Upper lobe of left lung (tissue), 4 donors: ENCODE measurements around the gene CFC1.
"Not testable (repeated sequence)": the region's sequence is repeated elsewhere in the genome, so short reads cannot be mapped to it uniquely, and the experiment has no call there.

ENCODE experiments used
- EP300 ChIP-seq, 4 donors: sonication (generic); formaldehyde crosslinking; IDR thresholded peaks; one replicate each; pipeline ENCODE4 v1.5.1; 2017; ENCODE audit warnings: antibody characterized with exemption in 4 of 4, control low read depth in 2 of 4
- POLR2A ChIP-seq, 4 donors: fragments of 450-650 bp; IDR thresholded peaks; one replicate each; pipeline ENCODE4 v1.5.1; 2016 to 2017; ENCODE audit warnings: antibody characterized with exemption in 4 of 4, mild to moderate bottlenecking in 2 of 4
- TF ChIP-seq, protein P1 (sequence below), 6 experiments: fragments of 450-650 bp in 4 of 6; fragments of 200-600 bp in 2 of 6; sonication (generic) in 2 of 6; IDR thresholded peaks; one replicate each; pipeline ENCODE4 v1.5.1; 2016 to 2019; ENCODE audit warnings: antibody characterized with exemption in 6 of 6

DNA sequence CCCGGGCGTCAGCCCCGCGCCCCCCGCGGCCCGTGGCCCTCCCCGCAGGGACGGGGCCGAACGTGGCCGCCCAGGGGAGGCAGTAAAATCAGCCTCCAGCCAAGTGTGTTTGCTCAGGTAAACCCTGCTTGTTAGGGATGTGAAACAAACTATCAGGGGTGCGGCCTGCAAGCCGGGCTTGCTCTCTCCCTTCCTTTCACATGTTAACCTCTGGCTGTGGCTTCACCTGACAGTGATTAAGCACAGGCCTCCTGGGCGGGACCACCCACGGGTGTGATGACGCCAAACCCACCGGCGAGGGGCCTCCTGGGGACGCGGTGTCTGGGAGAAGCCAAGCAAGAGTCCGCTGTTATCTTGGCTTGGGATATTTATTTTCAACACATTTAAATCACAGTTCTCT is 1.4 kb downstream of the CFC1 start:
- TF ChIP-seq, protein P1, sequence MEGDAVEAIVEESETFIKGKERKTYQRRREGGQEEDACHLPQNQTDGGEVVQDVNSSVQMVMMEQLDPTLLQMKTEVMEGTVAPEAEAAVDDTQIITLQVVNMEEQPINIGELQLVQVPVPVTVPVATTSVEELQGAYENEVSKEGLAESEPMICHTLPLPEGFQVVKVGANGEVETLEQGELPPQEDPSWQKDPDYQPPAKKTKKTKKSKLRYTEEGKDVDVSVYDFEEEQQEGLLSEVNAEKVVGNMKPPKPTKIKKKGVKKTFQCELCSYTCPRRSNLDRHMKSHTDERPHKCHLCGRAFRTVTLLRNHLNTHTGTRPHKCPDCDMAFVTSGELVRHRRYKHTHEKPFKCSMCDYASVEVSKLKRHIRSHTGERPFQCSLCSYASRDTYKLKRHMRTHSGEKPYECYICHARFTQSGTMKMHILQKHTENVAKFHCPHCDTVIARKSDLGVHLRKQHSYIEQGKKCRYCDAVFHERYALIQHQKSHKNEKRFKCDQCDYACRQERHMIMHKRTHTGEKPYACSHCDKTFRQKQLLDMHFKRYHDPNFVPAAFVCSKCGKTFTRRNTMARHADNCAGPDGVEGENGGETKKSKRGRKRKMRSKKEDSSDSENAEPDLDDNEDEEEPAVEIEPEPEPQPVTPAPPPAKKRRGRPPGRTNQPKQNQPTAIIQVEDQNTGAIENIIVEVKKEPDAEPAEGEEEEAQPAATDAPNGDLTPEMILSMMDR (IDR thresholded peaks at IDR 0.05) = not testable (repeated sequence)
- TF ChIP-seq POLR2A, EP300 (IDR thresholded peaks at IDR 0.05): not testable (repeated sequence)
